B cell (primary cell): ENCODE data around the gene MOGAT3. TPM values are rescaled to one million over a fixed set of nuclear protein-coding genes. Genes with fewer than 3 reads are reported as not detected.

Experiments used
- ATAC-seq: fragments of 200-7000 bp; cut with Tn5 transposase; one replicate; pipeline ENCODE4 v1.10.0; 2021; ENCODE audit warnings: low read depth, mild to moderate bottlenecking, moderate number of reproducible peaks, moderate library complexity
- CTCF ChIA-PET: fragments of 350-600 bp; sonication (Branson Sonifier 250); formaldehyde crosslinking; loops from one replicate; lab custom pipeline; 2021; ENCODE audit warnings: antibody characterized with exemption, inconsistent platforms; lab: Charles Lee
- POLR2A ChIA-PET: fragments of 350-600 bp; sonication (Branson Sonifier 250); formaldehyde crosslinking; loops from one replicate; lab custom pipeline; 2021; ENCODE audit warnings: antibody characterized with exemption; lab: Charles Lee
- DNase-seq: peaks from one replicate; pipeline ENCODE4 v3.0.0; 2013
- H2AFZ ChIP-seq: 2 replicates; pipeline ENCODE4 v1.6.1; 2012; ENCODE audit warnings: mild to moderate bottlenecking, low read depth, low read length; ENCODE audit not compliant: insufficient read depth, poor library complexity, severe bottlenecking
- H3K27ac ChIP-seq, 2 donors: 1 replicate in 1 of 2; 2 replicates in 1 of 2; pipeline ENCODE4 v1.5.1; 2012 to 2013; ENCODE audit warnings: low read length in 2 of 2, mild to moderate bottlenecking in 2 of 2, moderate library complexity in 1 of 2
- H3K27me3 ChIP-seq, 4 experiments: fragments of 200-600 bp in 1 of 4; sonication (generic) in 1 of 4; replicated peaks in 1 of 4; 1 replicate in 2 of 4; 2 replicates in 2 of 4; pipeline versions ENCODE4 v1.6.1 to v1.7.0; 2013 to 2016; ENCODE audit warnings: low read length in 3 of 4, mild to moderate bottlenecking in 2 of 4, mixed read lengths in 1 of 4, moderate library complexity in 1 of 4; ENCODE audit not compliant: insufficient read depth in 4 of 4, control insufficient read depth in 3 of 4; ENCODE audit errors: control extremely low read depth in 1 of 4
- H3K36me3 ChIP-seq, 2 experiments: replicated peaks in 1 of 2; 1 replicate in 1 of 2; 2 replicates in 1 of 2; pipeline versions ENCODE4 v1.6.1 to v1.7.1; 2013; ENCODE audit warnings: low read length in 1 of 2; ENCODE audit not compliant: insufficient read depth in 2 of 2, control insufficient read depth in 1 of 2; ENCODE audit errors: control extremely low read depth in 1 of 2, extremely low read depth in 1 of 2
- H3K4me1 ChIP-seq, 2 donors: fragments of 200-600 bp in 1 of 2; sonication (generic) in 1 of 2; 1 replicate in 1 of 2; 2 replicates in 1 of 2; pipeline versions ENCODE4 v1.5.1 to v1.6.1; 2013 to 2017; ENCODE audit warnings: low read length in 2 of 2; ENCODE audit not compliant: control insufficient read depth in 2 of 2, insufficient read depth in 2 of 2
- H3K4me2 ChIP-seq: replicated peaks from 2 replicates; pipeline ENCODE3; 2012; ENCODE audit warnings: mild to moderate bottlenecking, low read depth, low read length; ENCODE audit not compliant: poor library complexity, severe bottlenecking
- H3K4me3 ChIP-seq, 5 experiments: fragments of 200-600 bp in 1 of 5; sonication (generic) in 1 of 5; 1 replicate in 3 of 5; 2 replicates in 2 of 5; pipeline versions ENCODE4 v1.5.1 to v1.7.0; 2011 to 2016; ENCODE audit warnings: low read length in 4 of 5, mild to moderate bottlenecking in 4 of 5, low read depth in 2 of 5, control low read depth in 1 of 5, moderate library complexity in 1 of 5; ENCODE audit not compliant: insufficient read depth in 1 of 5; ENCODE audit errors: control extremely low read depth in 1 of 5, extremely low read depth in 1 of 5
- H3K79me2 ChIP-seq: fragments of 200-600 bp; sonication (generic); one replicate; pipeline ENCODE4 v1.6.0; 2016; ENCODE audit warnings: low read length; ENCODE audit not compliant: control insufficient read depth, insufficient read depth
- H3K9ac ChIP-seq: fragments of 200-600 bp; sonication (generic); 2 replicates; pipeline ENCODE4 v1.6.1; 2017; ENCODE audit warnings: mild to moderate bottlenecking, low read length, moderate library complexity
- H3K9me3 ChIP-seq, 3 donors: one replicate each; pipeline versions ENCODE4 v1.6.1 to v1.7.1; 2013; ENCODE audit warnings: low read length in 2 of 3; ENCODE audit not compliant: control insufficient read depth in 2 of 3, insufficient read depth in 1 of 3; ENCODE audit errors: control extremely low read depth in 1 of 3
- H4K20me1 ChIP-seq: 2 replicates; pipeline ENCODE4 v1.6.0; 2012; ENCODE audit warnings: mild to moderate bottlenecking, low read length; ENCODE audit not compliant: insufficient read depth, control insufficient read depth, poor library complexity, severe bottlenecking
- H3K27ac Mint-ChIP-seq: one replicate; pipeline ENCODE4 v1.8.0; 2021; ENCODE audit warnings: mixed read lengths
- H3K27me3 Mint-ChIP-seq: one replicate; pipeline ENCODE4 v1.8.0; 2021; ENCODE audit warnings: mixed read lengths
- H3K4me1 Mint-ChIP-seq: one replicate; pipeline ENCODE4 v1.8.0; 2021; ENCODE audit warnings: mixed read lengths
- H3K4me3 Mint-ChIP-seq: one replicate; pipeline ENCODE4 v1.8.0; 2021; ENCODE audit warnings: mixed read lengths
- H3K9me3 Mint-ChIP-seq: one replicate; pipeline ENCODE4 v1.8.0; 2022; ENCODE audit warnings: mixed read lengths; ENCODE audit not compliant: insufficient read depth
- EZH2 ChIP-seq: IDR thresholded peaks from 2 replicates; pipeline ENCODE4 v1.6.1; 2012; ENCODE audit warnings: borderline replicate concordance, low read depth, mild to moderate bottlenecking, moderate library complexity, low read length; ENCODE audit not compliant: insufficient read depth, poor library complexity, severe bottlenecking
- WGBS: methylation state at CpG from one replicate; pipeline ENCODE4 v1.1.5; 2013; ENCODE audit warnings: missing lambda C conversion rate; ENCODE audit not compliant: insufficient coverage; 5-methylcytosine and 5-hydroxymethylcytosine counted together
- intact Hi-C: fragments of 100-400 bp; cut with micrococcal nuclease; formaldehyde crosslinking; loops from one replicate; pipeline ENCODE4 v1.10.0; 2022
- polyA plus RNA-seq: library from polyadenylated mRNA; depleted of rRNA; stranded (reverse); fragments of >200 nt; gene quantifications from 2 replicates; pipeline ENCODE4 v1.2.3, GENCODE V29; 2012
- total RNA-seq, 2 donors: library from RNA; stranded (reverse); fragments of 120-200 nt in 1 of 2; gene quantifications; 1 replicate in 1 of 2; 2 replicates in 1 of 2; pipeline versions ENCODE4 v1.2.3 to v1.2.4, GENCODE V29; 2013 to 2022
- TF ChIP-seq, protein P1 (sequence below): fragments of 200-600 bp; IDR thresholded peaks from one replicate; pipeline ENCODE4 v1.8.0; 2022; ENCODE audit warnings: antibody characterized with exemption, mild to moderate bottlenecking

MOGAT3 gene
- total and polyA plus RNA-seq, 2 donors (not counting 1 experiment from before 2014, with no cell fraction given) = not detected

GRCh38 chr7:101244375-101245146 is 43.7 kb upstream of the MOGAT3 start, which contains the start of gene FIS1:
Gene FIS1 (minus strand): TSS chr7:101245081. CDS start chr7:101245004, 77 bp downstream.
- TF ChIP-seq, protein P1, sequence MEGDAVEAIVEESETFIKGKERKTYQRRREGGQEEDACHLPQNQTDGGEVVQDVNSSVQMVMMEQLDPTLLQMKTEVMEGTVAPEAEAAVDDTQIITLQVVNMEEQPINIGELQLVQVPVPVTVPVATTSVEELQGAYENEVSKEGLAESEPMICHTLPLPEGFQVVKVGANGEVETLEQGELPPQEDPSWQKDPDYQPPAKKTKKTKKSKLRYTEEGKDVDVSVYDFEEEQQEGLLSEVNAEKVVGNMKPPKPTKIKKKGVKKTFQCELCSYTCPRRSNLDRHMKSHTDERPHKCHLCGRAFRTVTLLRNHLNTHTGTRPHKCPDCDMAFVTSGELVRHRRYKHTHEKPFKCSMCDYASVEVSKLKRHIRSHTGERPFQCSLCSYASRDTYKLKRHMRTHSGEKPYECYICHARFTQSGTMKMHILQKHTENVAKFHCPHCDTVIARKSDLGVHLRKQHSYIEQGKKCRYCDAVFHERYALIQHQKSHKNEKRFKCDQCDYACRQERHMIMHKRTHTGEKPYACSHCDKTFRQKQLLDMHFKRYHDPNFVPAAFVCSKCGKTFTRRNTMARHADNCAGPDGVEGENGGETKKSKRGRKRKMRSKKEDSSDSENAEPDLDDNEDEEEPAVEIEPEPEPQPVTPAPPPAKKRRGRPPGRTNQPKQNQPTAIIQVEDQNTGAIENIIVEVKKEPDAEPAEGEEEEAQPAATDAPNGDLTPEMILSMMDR = peak; percentile 98
- no peak for TF ChIP-seq EZH2
- no peaks in the 10 kb centered on the region for H3K9me3 Mint-ChIP-seq
- H3K4me1 ChIP-seq = peaks cover 13 to 31% of the 10 kb centered on the region in 2 donors
- peaks cover 88% of the 10 kb centered on the region for H3K79me2 ChIP-seq
- H4K20me1 ChIP-seq = peaks cover 71% of the 10 kb centered on the region
- peak within 1 kb of the TSS; percentile 93 for H3K4me2 ChIP-seq
- intact Hi-C loops = loop anchor here (1.0 to 2.0 kb wide), 11 partner anchors 8 to 632 kb away; partner anchors contain the start of genes AP1S1, IFT22, MOSPD3 and SRRT
- DNase-seq (peak; percentile 97), ATAC-seq (peak; percentile 93)
- ChIA-PET CTCF (interaction anchor here (0.6 to 4.6 kb wide), 15 partner anchors 9 to 612 kb away, joined by 3 to 65 read pairs (median 6); partner anchors contain the start of genes PLOD3, UFSP1 and ZNHIT1), POLR2A (interaction anchor here (0.6 to 2.4 kb wide), 6 partner anchors 27 to 1740 kb away, joined by 3 to 15 read pairs (median 4); partner anchors contain the start of genes IFT22, PLOD3, VGF and ZNHIT1)
- peak within 1 kb of the TSS; percentile 97 for H3K27ac Mint-ChIP-seq
- H3K27me3 ChIP-seq = no peaks in the 10 kb centered on the region
- no peaks in the 10 kb centered on the region for H3K9me3 ChIP-seq
- H3K27ac ChIP-seq = peak within 1 kb of the TSS; percentile 91 to 97
- peaks cover 0 to 26% of the 10 kb centered on the region in 2 experiments for H3K36me3 ChIP-seq
- peak within 1 kb of the TSS; percentile 95 to 100 (median 99) for H3K4me3 ChIP-seq
- H3K9ac ChIP-seq = peak within 1 kb of the TSS; percentile 89
- peaks cover 41% of the 10 kb centered on the region for H3K4me1 Mint-ChIP-seq
- H3K4me3 Mint-ChIP-seq = peak within 1 kb of the TSS; percentile 98
- H3K27me3 Mint-ChIP-seq = no peaks in the 10 kb centered on the region
- H2AFZ ChIP-seq = peak within 1 kb of the TSS; percentile 90
- under 1% methylated on average over 43 of the region's 45 CpGs for whole genome bisulfite sequencing
